NB4 (cell line): ENCODE measurements around the gene TBP.
A peak's percentile ranks its signal among the peaks of the same experiment; 100 is the strongest.

Experiments
- CTCF ChIP-seq: IDR thresholded peaks from one replicate; pipeline ENCODE4 v1.5.1; 2012; ENCODE audit warnings: low read depth, low read length
- MAX ChIP-seq: IDR thresholded peaks from 2 replicates; pipeline ENCODE4 v1.6.1; 2011; ENCODE audit warnings: low read depth, low read length
- MYC ChIP-seq: IDR thresholded peaks from 2 replicates; pipeline ENCODE4 v1.6.1; 2011; ENCODE audit warnings: low read depth, low read length
- POLR2A ChIP-seq: IDR thresholded peaks from 2 replicates; pipeline ENCODE4 v1.6.1; 2011; ENCODE audit warnings: mild to moderate bottlenecking; ENCODE audit not compliant: insufficient read length; ENCODE audit errors: extremely low read depth

DNA sequence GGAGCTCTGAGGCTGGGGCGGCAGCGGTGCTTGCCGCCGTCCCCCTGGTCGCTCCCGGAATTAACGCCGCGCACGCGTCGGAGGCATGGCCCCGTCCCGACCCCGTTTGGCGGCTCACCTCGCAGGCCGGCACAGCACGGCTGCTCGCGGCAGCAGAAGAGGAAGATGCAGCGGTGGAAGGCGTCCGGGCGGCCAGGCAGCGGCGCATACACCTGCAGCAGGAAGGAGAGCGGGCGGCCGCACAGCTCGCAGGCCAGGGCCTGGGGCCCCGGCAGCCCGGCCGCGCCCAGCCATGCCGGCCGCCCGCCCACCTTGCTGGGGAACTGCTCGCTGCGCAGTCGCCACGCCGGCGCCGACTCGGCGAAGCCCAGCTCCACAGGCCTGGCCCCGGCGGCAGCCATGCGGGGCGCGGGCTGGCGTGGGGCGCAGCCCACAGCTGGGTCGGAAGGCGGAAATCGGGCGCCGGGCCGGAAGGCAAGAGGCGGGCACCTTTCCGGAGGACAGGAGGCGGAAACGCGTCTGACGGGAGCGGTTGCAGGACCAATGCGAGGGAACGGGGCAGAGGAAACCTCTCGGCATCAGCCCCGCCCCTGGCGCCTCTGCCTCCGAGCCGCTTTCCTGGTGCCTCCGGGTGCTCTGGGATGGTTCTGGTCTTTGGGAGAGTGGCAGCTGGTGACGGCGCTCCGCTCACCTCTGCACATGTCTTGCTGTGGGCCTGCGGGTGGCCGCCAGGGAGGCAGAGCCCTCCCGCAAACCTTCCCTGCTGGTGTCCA is 30.2 kb downstream of the TBP start, which contains the start of gene PDCD2:
- TF ChIP-seq CTCF: no peak
- peak; percentile 84; the same call in 1 of the 2 replicates for TF ChIP-seq MYC
- peak; percentile 88 for TF ChIP-seq POLR2A
- peak; percentile 64 for TF ChIP-seq MAX
